ENCODE measurements around the gene NR4A3.
"Not testable (repeated sequence)": the region's sequence is repeated elsewhere in the genome, so short reads cannot be mapped to it uniquely, and the experiment has no call there.

The NR4A3 gene

DNA sequence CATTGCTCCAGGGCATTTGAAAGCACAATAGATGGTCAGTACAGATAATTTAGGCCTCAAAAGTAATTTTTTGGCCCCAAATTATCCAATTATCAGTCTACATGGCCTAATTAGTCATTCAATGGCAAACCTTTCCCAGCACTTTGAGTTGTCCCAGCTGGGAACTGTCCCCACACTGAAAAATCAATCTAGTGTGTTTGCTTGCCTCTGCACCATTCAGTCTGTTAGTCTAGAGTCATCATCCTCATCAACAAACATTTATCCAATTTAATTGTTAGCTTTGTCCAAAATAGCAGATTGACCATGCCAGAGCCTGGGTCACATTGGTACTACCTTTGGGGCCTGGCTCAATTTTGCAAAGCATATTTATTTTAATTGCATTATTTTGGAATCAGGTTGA is 13.9 kb downstream of the NR4A3 start:
- no peak for DNase-seq

DNA sequence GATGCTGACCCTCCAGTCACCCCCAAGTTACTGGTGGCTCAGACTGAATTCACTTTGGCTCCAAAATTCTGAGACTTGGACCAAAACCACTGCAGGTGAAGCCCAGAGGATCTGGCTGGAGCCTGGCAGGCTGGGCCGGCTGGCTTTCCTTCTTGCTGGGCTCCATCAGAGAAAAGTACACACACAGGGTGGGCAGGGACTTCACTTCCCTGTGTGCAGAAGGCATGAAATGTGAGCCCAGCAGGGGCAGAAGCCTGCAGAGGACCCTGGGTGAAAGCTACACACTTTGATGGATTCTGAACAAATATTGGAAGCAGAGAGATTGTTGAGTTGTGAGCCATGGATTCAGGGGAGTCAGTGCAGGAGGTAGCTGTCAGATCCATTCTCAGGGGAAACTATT is 18.4 kb downstream of the NR4A3 start:
- no peak for DNase-seq

DNA sequence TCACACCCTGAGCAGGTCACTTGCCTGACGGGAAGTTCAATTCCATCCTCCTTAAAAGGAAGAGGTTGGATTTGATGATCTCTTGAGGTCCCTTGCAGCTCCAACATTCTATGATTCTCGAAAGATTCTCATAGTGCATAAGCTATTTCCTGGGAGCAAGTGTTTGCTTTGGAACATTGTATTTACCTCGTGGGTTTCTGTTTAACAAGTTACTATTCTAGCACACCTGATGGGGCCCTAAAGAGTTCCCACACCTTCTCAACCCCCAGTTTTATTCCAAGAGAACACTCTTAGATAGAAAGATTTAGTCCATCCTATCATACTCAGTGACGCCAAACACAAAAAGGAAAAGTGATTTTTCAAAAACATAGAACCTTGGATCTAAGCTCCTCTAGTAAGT is 23.4 kb downstream of the NR4A3 start:
- no peak for DNase-seq

DNA sequence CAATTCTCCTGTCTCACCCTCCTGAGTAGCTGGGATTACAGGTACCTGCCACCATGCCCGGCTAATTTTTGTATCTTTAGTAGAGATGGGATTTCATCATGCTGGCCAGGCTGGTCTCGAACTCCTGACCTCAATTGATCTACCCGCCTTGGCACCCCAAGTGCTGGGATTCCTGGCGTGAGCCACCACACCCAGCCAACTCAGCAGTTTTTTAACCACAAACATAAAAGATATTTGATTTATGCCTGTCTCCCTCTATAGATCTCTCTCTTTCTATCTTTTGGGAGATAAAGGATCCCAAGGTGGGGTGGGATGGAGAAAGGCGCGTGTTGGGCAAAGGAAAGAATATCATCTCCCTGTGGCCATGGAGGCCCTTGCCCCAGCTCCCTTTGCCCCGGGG is 26.8 kb downstream of the NR4A3 start:
- no peak for DNase-seq

DNA sequence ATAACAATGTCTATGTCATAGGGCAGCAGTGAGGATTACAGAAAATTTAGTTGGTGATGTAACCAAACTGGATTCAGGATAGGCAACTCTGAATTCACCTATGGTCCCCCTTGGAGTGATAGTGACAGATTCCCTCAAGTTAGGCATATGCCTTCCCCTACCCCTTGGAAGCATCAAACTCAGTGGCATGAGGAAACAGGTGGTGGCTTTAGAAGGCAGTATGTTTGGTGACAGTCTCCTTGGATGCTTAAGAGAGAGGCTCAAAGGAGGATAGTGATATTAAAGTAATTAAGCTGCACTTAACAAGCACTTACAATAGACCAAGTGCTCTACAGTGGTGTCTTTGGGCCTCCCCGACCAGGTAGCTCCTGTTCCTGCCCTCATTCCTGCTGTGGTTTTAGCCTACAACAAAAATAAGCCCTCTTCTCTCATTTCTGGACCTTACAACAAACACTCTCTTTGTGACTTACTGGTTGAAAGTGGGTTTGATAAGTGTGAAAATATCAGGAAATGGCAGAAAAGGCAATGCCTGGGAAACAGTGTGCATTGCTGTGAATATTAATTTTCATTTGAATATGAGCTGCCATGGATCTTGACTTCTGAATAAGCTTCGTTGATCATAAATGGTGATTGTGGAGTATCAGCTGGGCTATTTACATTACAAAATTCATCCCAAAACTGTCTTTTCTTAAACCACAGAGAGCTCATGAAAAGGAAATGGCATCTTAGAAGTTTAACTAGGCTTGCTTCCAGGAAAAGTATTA is 29.2 kb downstream of the NR4A3 start:
- peak; percentile 25 for DNase-seq

DNA sequence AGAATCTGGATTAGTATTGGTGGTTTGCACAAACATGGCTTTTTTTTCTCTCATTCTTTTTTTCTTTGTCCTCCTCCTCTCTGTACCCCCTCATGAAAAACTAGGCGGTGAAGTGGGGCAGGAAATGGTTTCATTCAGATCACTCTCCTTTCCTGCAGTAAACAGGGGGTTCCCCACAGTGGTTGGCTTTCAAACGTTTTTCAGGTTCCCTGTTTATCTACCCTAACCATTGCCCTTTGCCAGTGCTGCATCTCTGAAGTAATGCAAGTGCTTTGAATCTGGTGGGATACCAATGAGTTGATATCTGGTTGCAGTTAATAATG is 29.8 kb downstream of the NR4A3 start:
- no peak for DNase-seq

DNA sequence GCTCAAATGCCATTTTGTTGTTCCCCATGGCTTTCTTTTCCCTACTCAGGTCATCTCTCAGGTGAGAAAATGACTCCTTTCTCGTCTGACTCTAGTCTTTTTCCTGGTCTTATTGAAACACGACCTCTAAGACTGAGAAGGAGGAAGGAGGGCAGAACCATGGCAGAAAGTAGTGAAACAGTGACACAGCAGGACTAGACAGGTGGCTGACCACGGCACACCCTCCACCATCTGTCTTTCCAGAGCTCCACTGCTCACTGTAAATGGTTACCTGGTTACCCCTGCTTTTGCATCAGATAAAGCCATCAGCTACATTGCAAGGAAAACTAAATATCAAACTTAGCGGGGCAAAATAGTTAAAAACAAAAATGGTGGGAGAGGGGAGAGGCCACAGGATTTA is 30.9 kb downstream of the NR4A3 start:
- DNase-seq, result peak; percentile 25

DNA sequence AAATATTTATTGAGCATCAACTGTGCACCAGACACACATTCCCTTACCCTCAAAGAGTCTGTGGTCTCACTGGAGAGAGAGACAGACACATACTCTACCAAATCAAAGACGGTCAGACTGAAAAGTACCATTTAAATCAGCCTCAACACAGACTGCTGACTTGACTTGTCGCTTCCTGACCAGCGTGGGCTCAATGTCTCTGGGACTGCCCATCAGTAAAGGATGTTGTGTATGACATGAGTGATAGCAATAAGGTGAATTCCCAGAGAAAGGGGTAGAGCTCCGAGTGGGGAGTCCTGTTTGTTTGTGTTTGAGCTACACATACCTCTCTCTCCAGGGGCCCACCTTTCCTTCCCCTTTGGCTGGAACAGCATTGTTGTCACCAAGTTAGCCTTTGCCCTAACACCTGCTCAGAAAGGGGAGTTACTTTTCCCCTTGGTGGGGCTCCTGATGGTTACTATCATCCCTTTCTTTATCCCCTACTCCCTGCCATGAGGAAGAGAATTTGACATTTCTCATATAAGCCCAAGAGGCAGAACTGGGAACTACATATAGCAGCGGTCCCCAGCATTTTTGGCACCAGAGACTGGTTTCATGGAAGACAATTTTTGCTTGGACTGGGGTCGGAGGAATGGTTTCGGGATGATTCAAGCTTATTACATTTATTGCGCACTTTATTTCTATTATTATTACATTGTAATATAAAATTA is 33.9 kb downstream of the NR4A3 start:
- no peak for DNase-seq

DNA sequence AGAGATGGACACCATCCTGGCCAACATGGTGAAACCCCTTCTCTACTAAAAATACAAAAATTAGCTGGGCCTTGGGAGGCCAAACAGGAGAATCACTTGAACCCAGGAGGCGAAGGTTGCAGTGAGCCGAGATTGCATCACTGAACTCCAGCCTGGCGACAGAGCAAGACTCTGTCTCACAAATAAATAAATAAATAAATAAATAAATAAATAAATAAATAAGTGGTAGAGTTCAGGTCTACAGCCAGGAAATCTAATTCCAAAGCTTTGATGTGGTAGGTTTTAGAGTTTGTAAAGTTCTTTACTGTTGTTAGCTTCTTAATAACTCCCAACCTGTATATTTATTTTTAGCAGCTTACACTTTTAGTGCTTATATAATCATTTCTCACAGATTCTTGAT is 35.9 kb downstream of the NR4A3 start:
- not testable (repeated sequence) for DNase-seq

DNA sequence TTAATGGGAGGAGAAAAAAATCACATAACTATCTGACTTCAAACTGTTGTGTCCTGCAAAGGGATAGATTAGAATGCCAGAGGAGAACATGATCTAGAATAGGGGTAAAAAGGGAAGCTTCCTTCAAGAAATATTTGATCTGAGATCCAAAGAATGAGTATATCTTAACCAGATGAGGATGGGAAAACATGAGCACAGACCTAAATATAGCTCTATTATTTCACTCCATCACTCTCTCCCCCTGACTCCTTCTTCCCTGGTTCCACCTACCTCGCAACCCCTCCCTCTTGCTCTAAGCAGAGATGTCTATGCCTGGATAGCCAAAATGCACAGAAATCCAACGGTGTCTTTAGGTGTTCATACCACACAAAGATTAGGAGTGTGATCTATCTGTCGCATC is 36.4 kb downstream of the NR4A3 start:
- DNase-seq, result no peak

DNA sequence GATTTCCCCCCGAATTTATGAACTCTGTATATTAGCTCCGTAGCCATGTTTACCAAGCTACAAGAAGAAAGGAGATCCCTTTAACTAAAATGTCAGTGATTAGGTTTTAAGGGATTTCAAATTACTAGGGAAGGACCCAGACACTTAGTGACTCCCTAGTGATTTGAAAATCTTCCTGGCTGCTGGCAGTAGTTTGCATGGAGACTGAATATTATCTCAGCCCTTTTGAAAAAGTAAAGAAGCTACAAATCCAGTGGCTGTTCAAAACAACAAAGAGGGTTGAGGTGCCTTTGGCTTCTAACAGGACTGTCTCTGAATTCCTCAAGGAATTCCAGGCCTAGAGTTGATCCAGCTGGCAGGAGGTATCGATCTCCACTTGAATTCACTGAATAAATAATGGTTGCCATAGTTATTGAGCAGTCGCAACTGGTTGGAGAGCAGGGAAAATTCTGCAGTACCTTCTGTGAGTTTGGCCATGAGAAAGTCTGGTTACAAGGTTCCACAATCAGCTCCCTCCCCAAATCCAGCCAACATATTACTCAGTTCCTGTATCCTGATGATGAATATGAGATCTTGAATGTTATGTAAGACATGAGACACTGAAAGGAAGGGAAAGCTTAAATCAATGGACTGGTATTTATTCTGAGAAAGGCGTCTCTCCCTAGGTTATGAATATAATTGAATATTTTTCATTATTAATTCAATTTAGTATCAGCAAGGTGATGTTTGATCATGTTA is 37.7 kb downstream of the NR4A3 start:
- no peak for DNase-seq

DNA sequence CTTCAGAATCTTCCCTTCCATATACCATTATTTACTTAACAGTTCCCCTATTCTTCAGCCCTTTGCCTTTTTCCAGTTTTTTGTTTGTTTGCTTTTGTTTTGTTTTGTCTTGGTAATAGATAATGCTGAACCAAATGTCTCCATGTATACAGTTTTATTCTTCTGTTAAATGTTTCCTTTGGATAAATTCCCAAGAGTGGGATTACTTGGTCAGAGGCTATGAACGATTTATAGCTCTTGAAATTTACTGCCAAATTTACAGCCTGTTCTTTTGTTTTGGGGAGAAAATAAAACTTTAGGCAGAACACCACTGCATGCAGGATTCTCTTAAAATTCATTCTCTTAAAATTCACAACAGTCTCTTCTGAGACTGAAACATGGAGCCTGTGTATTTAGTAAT is 38.6 kb downstream of the NR4A3 start:
- DNase-seq, result no peak

DNA sequence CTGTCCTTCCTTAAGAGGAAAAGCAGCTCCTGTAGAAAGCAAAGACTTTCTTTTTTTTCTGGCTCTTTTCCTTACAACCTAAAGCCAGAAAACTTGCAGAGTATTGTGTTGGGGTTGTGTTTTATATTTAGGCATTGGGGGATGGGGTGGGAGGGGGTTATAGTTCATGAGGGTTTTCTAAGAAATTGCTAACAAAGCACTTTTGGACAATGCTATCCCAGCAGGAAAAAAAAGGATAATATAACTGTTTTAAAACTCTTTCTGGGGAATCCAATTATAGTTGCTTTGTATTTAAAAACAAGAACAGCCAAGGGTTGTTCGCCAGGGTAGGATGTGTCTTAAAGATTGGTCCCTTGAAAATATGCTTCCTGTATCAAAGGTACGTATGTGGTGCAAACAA is 42.3 kb downstream of the NR4A3 start:
- no peak for DNase-seq

DNA sequence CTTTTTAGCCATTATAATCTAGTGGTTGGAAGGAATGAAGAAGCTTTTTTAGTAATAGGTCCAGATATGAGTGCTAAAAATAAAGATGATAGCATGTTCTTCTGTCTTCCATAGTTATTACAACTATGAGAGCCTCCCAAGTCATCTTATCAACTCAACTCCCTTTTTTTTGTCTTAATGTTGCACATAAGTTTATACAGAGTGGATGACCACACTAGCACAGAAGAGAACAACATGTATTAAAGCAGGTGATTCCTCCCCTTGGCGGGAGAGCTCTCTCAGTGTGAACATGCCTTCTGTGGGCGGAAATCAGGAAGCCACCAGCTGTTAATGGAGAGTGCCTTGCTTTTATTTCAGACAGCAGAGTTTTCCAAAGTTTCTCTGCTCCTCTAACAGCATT is 44.7 kb downstream of the NR4A3 start:
- DNase-seq, result no peak

DNA sequence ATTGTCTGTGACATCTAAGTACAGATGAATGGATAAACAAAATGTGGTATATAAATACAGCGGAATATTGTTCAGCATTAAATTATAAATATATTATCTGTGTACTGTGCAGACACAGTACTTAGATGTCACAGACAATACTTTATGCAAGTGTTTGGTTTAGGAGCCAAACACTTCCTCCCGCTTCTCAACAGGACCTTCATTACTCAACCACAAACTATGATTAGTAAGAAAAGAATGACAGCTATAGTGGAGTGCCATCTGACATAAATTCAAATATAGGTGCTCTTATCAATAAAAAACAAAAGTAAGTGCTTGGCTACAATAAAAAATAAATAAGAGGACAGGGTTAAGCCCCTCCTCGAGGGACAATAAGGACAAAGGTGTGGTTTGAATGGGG is 45.9 kb downstream of the NR4A3 start:
- no peak for DNase-seq

DNA sequence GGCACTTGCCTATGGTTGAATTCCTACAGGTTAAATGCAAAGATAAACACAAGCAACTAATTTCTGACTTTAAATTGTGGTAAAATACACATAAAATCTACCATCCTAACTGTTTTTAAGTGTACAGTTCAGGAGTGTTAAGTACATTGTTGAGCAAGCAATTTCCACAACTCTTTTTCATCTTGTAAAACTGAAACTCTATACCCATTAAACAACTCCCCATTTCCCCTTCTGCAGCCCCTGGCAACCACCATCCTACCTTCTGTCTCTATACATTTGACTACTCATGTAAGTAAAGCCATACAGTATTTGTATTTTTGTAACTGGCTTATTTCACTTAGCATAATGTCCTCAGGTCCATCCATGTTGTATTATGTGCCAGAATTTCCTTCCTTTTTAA is 46.3 kb downstream of the NR4A3 start:
- no peak for DNase-seq

DNA sequence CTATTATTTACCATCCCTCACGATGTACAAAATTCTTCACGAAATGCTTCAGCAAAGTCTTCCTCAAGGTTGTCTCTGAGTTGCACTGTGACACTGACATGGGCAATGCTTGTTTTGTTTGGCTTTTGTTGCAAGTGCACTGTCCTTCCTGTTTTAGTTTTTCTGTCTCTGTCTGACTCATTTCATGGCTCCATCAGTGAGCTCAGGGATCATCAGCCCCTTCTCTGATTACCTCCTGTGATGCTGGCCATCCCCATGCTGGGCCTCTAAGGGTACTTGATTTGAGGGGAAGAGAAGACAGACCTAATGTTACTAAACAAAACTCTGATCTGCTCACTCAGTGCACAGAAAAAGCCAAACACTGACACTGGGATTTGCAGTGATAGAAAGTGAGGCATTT is 47.2 kb downstream of the NR4A3 start:
- DNase-seq, result no peak

DNA sequence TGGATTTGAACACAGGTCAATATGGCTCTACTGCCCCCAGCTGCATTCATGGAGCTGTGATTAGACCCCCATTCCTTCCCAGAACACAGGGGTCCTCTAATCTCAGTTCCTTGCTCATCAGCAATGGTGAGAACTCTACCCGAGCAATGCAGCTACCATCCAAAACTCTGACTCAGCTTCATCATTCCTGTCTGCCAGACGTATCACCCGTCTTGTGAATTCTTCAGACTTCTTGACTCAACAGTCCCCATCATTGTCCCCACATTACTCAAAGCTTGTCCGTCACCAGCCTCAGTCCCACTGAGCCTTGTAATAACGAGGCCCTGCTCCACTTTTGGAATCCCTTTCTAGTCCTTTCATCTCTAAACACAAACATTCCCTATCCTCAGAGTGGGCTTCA is 48.4 kb downstream of the NR4A3 start:
- no peak for DNase-seq

DNA sequence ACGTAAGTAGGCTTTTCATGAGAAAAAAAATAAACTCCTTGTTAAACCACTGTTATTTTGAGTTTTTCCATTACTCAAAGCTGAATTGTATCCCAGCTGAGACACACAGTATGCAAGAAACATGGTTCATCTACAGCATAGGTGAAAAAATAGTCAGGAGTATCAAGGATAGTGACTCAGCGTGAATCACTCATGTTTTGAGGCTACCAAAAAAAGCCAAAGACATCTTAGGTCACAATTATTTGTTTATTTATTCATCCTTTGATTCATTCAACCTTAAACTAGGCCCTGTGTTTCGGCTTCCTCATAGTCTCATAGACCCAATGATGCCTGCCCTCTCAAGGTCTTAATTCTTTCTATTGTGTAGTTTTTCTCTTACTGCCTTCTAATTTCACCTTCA is 51.8 kb downstream of the NR4A3 start:
- no peak for DNase-seq

DNA sequence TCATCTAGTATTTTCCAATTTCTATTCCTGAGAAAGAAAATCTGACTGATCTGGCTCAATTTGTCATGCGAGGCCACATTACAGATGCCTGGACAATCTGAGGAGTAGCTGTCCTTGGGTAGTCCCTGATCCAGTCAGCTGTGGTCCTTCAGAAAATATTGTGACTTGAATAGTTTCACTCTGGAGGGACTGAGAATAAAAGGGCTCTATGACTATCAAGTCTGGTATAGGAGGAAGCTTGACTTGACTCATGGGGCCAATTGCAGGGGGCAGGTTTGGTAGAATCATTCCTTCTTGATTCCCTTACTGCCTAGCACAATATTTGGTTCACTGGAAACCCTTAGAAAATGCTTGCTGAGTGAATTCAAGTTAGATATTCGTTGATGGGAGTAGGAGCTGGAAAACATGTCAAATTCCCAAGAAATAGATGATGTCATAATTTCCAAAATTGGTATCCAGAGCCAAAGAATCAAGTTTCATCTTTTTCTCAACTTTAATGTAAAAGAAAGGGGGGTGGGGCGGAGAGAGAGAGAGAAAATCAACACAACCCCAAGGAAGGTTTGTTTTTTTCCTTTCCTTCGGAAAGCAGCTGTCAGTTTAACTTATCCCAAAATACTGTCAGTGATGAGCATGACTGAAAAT is 52.4 kb downstream of the NR4A3 start:
- DNase-seq, result no peak

DNA sequence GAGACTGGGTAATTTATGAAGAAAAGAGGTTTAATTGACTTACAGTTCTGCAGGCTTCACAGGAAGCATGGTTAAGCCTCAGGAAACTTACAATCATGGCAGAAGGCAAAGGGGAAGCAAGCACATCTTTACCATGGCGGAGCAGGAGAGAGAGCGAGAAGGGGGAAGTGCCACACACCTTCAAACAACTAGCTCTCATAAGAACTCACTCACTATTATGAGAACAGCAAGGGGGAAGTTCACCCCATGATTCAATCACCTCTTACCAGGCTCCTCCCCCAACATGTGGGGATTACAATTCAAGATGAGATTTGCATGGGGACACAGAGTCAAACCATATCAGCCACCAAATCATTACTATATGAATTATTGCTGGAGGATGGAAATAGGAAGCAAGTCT is 54.5 kb downstream of the NR4A3 start:
- DNase-seq, result no peak

DNA sequence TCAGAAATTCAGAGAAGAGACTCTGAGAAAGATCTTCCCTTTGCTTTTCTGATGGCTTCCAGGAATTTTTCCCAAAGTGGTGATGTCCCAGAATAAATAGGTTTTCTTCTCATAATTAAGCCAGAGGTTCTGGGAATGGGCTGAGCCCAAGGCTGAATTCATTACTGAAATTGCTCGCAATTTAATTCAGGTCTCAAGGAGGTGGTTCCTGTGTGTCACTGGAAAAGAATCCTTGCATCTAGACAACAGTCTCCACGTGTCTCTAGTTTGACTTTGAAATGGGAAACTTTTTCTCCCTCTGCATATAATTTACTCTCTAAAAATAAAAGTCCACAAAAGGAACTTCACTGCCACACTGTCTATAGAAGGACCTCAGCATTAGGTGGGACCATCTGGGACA is 57.0 kb downstream of the NR4A3 start:
- no peak for DNase-seq

DNA sequence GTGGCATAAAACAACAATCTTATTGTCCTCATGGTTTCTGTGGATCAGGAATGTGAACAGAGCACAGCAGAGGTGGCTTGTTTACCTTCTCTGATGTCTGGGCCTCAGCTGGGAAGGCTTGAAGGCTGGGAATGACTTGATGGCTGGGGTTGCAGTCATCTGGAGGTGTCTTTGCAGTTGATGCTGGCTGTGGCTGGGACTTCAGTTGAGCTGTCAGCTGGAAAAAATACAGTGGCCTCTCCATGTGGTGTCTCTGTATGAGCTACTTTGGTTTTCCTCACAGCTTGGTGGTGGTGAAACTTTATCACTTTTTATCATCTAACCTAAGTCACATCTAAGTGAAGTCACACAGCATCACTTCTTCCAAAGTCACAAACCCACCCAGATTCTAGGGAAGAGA is 60.1 kb downstream of the NR4A3 start:
- no peak for DNase-seq

DNA sequence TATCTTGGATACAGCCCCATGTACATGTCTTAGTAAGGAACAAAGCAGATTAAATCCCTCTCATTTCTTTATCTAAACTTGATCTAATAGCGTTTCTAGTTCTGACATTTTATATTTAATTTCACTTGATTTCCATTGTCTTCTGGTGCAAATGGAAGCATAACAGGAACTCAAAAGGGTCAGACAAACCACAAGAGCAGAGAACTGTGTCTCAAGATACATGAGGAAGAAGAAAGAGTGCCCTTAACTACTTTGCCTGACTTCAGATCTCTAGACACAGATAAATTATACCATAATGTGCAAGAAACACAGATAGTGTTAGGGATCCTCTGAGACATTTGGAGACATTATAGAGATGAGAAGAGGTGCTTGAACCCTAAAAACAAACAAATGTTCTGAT is 64.1 kb downstream of the NR4A3 start:
- no peak for DNase-seq
